WTC11 (cell line): ENCODE data around the gene TPP1. TPM values are rescaled to one million over a fixed set of nuclear protein-coding genes. Genes with fewer than 3 reads are reported as not detected.
A peak's percentile ranks its signal among the peaks of the same experiment; 100 is the strongest.

Experiments used
- ATAC-seq: fragments of 200-7000 bp; cut with Tn5 transposase; 2 replicates; pipeline ENCODE4 v1.10.0; 2021; ENCODE audit warnings: mild to moderate bottlenecking, moderate library complexity
- CTCF ChIA-PET: fragments of 300-600 bp; sonication (Branson Sonifier 250); formaldehyde crosslinking; loops from one replicate; lab custom pipeline; 2021; ENCODE audit warnings: antibody characterized with exemption; lab: Charles Lee
- POLR2A ChIA-PET: fragments of 350-600 bp; sonication (Branson Sonifier 250); formaldehyde crosslinking; loops from one replicate; lab custom pipeline; 2021; ENCODE audit warnings: antibody characterized with exemption; lab: Charles Lee
- DNase-seq: peaks from one replicate; pipeline ENCODE4 v3.0.0; 2021; ENCODE audit warnings: low spot score
- H3K27ac Mint-ChIP-seq: 2 replicates; pipeline ENCODE4 v1.8.0; 2021; ENCODE audit warnings: mixed read lengths
- H3K27me3 Mint-ChIP-seq: 2 replicates; pipeline ENCODE4 v1.8.0; 2021; ENCODE audit warnings: low read depth, mild to moderate bottlenecking, moderate library complexity, mixed read lengths
- H3K36me3 Mint-ChIP-seq: 2 replicates; pipeline ENCODE4 v1.8.0; 2021; ENCODE audit warnings: mixed read lengths
- H3K4me1 Mint-ChIP-seq: 2 replicates; pipeline ENCODE4 v1.8.0; 2022; ENCODE audit warnings: mixed read lengths
- H3K4me3 Mint-ChIP-seq: 2 replicates; pipeline ENCODE4 v1.8.0; 2021; ENCODE audit warnings: mild to moderate bottlenecking, moderate library complexity, mixed read lengths
- H3K9me3 Mint-ChIP-seq: 2 replicates; pipeline ENCODE4 v1.8.0; 2021; ENCODE audit warnings: mixed read lengths
- FOXP1 ChIP-seq: sonication (generic); formaldehyde crosslinking; IDR thresholded peaks from 2 replicates; pipeline ENCODE4 v1.8.0; 2022; ENCODE audit warnings: missing genetic modification reagents, mild to moderate bottlenecking, moderate library complexity, borderline replicate concordance
- HMGA2 ChIP-seq: fragments of 250-450 bp; sonication (Bioruptor Pico); IDR thresholded peaks from 2 replicates; pipeline ENCODE4 v1.4.0; 2021; ENCODE audit warnings: mild to moderate bottlenecking, moderate library complexity
- NFATC4 ChIP-seq: fragments of 250-450 bp; sonication (Bioruptor Pico); IDR thresholded peaks from 2 replicates; pipeline ENCODE4 v1.9.0; 2021; ENCODE audit warnings: mild to moderate bottlenecking
- NFYB ChIP-seq: sonication (generic); formaldehyde crosslinking; conservative IDR thresholded peaks from 2 replicates; pipeline ENCODE4 v1.8.0; 2022; ENCODE audit warnings: low read depth, missing genetic modification reagents
- ZNF232 ChIP-seq: sonication (generic); formaldehyde crosslinking; IDR thresholded peaks from 2 replicates; pipeline ENCODE4 v1.8.0; 2022; ENCODE audit warnings: mild to moderate bottlenecking, missing genetic modification reagents
- total RNA-seq: library from RNA; stranded (reverse); gene quantifications from 3 replicates; pipeline ENCODE4 v1.2.3, GENCODE V29; 2021
- TF ChIP-seq, protein P1 (sequence below): sonication (generic); formaldehyde crosslinking; IDR thresholded peaks from 2 replicates; pipeline ENCODE4 v1.8.1; 2023; ENCODE audit warnings: mild to moderate bottlenecking, missing genetic modification reagents
- TF ChIP-seq, protein P2 (sequence below): sonication (generic); formaldehyde crosslinking; IDR thresholded peaks from 2 replicates; pipeline ENCODE4 v1.8.1; 2022; ENCODE audit warnings: low read depth, missing genetic modification reagents, borderline replicate concordance
- TF ChIP-seq, protein P3 (sequence below): sonication (generic); formaldehyde crosslinking; IDR thresholded peaks from 2 replicates; pipeline ENCODE4 v1.8.0; 2023; ENCODE audit warnings: missing genetic modification reagents
- TF ChIP-seq, protein P4 (sequence below): sonication (generic); formaldehyde crosslinking; IDR thresholded peaks from 2 replicates; pipeline ENCODE4 v1.8.1; 2023; ENCODE audit warnings: mild to moderate bottlenecking, missing genetic modification reagents
- TF ChIP-seq, protein P5 (sequence below): sonication (generic); formaldehyde crosslinking; IDR thresholded peaks from 2 replicates; pipeline ENCODE4 v1.8.1; 2023; ENCODE audit warnings: mild to moderate bottlenecking, missing genetic modification reagents, moderate library complexity
- TF ChIP-seq, protein P6 (sequence below): sonication (generic); formaldehyde crosslinking; IDR thresholded peaks from 2 replicates; pipeline ENCODE4 v1.8.0; 2023; ENCODE audit warnings: mild to moderate bottlenecking, missing genetic modification reagents

Gene TPP1
- total RNA-seq, 1 experiment from 2014 or later: 36.2 TPM

DNA sequence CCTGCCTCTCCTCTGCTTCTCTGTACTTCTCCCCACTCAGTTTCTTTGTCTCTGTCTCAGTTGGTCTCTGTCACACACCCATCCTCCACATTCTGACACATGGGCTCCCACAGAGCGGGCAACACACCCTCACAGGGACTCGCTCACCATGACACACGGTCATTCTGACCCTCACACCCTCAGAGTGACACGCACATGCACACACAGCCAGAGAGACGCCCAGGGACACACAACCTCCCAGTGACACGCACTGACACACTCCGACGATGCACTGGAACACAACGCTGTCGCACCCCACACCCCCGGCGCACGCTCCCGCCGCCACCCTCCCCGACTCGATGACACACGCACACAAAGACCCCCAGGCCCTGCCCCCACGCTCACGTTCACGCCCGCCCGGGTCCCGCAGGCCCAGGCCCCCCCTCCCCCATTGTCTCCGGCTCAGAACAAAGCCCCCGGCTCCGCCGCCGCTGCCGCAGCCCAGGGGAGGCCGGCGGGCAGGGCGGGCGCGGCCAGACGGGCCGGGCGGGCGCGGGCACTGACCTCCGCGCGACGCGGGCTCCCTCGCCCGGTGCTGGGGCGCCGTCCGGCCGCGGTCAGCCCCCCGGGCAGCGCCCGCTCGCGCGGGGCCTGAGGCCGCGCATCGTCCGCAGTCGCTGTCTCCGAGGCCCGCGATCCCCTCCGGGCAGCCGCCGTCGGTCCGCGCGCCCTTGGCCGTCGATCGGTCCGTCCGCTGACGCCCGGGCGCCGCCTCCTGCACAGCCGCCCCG lies 36.0 kb upstream of the TPP1 start:
- Mint-ChIP-seq H3K9me3 (no peaks in the 10 kb centered on the region), H3K27me3 (peaks cover 19% of the 10 kb centered on the region), H3K4me3 (no peak overlapping the region), H3K27ac (no peak overlapping the region), H3K4me1 (peaks cover 11% of the 10 kb centered on the region), H3K36me3 (no peaks in the 10 kb centered on the region)
- ChIA-PET POLR2A (no interaction called here), CTCF (interaction anchor here (1.0 kb wide), 4 partner anchors 28 to 276 kb away, joined by 3 to 6 read pairs (median 4); partner anchors contain the start of gene MRPL17)
- TF ChIP-seq, protein P1, sequence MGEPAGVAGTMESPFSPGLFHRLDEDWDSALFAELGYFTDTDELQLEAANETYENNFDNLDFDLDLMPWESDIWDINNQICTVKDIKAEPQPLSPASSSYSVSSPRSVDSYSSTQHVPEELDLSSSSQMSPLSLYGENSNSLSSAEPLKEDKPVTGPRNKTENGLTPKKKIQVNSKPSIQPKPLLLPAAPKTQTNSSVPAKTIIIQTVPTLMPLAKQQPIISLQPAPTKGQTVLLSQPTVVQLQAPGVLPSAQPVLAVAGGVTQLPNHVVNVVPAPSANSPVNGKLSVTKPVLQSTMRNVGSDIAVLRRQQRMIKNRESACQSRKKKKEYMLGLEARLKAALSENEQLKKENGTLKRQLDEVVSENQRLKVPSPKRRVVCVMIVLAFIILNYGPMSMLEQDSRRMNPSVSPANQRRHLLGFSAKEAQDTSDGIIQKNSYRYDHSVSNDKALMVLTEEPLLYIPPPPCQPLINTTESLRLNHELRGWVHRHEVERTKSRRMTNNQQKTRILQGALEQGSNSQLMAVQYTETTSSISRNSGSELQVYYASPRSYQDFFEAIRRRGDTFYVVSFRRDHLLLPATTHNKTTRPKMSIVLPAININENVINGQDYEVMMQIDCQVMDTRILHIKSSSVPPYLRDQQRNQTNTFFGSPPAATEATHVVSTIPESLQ: no peak
- no peak for TF ChIP-seq NFYB (CRISPR knock-in tag)
- TF ChIP-seq, protein P2, sequence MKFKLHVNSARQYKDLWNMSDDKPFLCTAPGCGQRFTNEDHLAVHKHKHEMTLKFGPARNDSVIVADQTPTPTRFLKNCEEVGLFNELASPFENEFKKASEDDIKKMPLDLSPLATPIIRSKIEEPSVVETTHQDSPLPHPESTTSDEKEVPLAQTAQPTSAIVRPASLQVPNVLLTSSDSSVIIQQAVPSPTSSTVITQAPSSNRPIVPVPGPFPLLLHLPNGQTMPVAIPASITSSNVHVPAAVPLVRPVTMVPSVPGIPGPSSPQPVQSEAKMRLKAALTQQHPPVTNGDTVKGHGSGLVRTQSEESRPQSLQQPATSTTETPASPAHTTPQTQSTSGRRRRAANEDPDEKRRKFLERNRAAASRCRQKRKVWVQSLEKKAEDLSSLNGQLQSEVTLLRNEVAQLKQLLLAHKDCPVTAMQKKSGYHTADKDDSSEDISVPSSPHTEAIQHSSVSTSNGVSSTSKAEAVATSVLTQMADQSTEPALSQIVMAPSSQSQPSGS (CRISPR knock-in tag): no peak
- DNase-seq (peak; percentile 34), ATAC-seq (peak; percentile 52)

DNA sequence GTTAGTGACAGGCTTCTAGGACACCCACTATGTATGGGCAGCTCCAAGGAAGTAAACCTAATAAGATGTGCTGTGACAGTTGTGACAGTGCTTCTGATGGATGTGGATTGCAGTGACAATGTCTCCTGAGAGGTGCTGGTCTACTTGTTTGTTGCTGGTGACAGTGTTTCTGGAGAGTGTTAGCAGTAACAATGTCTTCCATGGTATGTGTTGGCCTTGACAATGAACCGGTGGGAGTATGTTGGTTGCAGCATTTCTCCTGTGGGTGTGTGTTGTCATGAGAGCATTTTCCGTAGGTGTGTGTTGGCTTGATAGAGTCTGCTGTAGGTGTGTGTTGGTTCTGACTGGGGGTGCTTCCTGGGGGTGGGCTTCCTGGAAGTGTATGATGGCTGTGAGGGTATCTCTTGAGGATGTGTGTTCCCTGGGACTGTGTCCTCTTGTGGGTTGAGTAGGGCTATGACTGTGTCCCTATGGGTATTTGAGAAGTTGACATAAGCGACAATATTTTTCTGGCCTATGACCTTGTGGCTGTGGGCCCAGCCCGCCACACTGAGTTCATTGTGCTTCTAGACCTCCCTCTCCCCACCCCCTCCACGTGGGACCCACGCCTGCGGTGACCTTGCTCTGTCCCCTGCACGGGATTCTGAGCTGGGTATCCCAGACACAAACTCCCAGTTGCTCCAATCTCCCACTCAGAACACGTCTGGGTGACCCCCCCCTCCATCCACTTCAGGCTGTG lies 35.2 kb upstream of the TPP1 start:
- Mint-ChIP-seq H3K27ac (no peak overlapping the region), H3K27me3 (peaks cover 19% of the 10 kb centered on the region), H3K4me1 (peaks cover 11% of the 10 kb centered on the region), H3K9me3 (no peaks in the 10 kb centered on the region), H3K36me3 (no peaks in the 10 kb centered on the region), H3K4me3 (no peak overlapping the region)
- ChIA-PET CTCF (no interaction called here), POLR2A (interaction anchor here (0.6 kb wide), 1 partner anchor 26 kb away, joined by 3 read pairs; no protein-coding TSS in a partner anchor)
- TF ChIP-seq ZNF232 (CRISPR knock-in tag) (no peak), NFATC4 (CRISPR knock-in tag) (no peak), FOXP1 (no peak), HMGA2 (CRISPR knock-in tag) (no peak)
- TF ChIP-seq, protein P3, sequence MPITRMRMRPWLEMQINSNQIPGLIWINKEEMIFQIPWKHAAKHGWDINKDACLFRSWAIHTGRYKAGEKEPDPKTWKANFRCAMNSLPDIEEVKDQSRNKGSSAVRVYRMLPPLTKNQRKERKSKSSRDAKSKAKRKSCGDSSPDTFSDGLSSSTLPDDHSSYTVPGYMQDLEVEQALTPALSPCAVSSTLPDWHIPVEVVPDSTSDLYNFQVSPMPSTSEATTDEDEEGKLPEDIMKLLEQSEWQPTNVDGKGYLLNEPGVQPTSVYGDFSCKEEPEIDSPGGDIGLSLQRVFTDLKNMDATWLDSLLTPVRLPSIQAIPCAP (CRISPR knock-in tag): no peak
- TF ChIP-seq, protein P4, sequence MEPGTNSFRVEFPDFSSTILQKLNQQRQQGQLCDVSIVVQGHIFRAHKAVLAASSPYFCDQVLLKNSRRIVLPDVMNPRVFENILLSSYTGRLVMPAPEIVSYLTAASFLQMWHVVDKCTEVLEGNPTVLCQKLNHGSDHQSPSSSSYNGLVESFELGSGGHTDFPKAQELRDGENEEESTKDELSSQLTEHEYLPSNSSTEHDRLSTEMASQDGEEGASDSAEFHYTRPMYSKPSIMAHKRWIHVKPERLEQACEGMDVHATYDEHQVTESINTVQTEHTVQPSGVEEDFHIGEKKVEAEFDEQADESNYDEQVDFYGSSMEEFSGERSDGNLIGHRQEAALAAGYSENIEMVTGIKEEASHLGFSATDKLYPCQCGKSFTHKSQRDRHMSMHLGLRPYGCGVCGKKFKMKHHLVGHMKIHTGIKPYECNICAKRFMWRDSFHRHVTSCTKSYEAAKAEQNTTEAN: no peak
- TF ChIP-seq, protein P5, sequence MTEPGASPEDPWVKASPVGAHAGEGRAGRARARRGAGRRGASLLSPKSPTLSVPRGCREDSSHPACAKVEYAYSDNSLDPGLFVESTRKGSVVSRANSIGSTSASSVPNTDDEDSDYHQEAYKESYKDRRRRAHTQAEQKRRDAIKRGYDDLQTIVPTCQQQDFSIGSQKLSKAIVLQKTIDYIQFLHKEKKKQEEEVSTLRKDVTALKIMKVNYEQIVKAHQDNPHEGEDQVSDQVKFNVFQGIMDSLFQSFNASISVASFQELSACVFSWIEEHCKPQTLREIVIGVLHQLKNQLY: no peak
- TF ChIP-seq, protein P6, sequence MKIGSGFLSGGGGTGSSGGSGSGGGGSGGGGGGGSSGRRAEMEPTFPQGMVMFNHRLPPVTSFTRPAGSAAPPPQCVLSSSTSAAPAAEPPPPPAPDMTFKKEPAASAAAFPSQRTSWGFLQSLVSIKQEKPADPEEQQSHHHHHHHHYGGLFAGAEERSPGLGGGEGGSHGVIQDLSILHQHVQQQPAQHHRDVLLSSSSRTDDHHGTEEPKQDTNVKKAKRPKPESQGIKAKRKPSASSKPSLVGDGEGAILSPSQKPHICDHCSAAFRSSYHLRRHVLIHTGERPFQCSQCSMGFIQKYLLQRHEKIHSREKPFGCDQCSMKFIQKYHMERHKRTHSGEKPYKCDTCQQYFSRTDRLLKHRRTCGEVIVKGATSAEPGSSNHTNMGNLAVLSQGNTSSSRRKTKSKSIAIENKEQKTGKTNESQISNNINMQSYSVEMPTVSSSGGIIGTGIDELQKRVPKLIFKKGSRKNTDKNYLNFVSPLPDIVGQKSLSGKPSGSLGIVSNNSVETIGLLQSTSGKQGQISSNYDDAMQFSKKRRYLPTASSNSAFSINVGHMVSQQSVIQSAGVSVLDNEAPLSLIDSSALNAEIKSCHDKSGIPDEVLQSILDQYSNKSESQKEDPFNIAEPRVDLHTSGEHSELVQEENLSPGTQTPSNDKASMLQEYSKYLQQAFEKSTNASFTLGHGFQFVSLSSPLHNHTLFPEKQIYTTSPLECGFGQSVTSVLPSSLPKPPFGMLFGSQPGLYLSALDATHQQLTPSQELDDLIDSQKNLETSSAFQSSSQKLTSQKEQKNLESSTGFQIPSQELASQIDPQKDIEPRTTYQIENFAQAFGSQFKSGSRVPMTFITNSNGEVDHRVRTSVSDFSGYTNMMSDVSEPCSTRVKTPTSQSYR (CRISPR knock-in tag): no peak
- DNase-seq: no peak
- ATAC-seq: no peak
